Pons (tissue), 1 donor: Measurements from ENCODE around the gene SLC12A9.
"Not testable (repeated sequence)": the region's sequence is repeated elsewhere in the genome, so short reads cannot be mapped to it uniquely, and the experiment has no call there.

Experiments used
- DNase-seq: peaks from one replicate; pipeline ENCODE4 v3.0.0-alpha.2; 2016; ENCODE audit warnings: low spot score

Gene SLC12A9

DNA sequence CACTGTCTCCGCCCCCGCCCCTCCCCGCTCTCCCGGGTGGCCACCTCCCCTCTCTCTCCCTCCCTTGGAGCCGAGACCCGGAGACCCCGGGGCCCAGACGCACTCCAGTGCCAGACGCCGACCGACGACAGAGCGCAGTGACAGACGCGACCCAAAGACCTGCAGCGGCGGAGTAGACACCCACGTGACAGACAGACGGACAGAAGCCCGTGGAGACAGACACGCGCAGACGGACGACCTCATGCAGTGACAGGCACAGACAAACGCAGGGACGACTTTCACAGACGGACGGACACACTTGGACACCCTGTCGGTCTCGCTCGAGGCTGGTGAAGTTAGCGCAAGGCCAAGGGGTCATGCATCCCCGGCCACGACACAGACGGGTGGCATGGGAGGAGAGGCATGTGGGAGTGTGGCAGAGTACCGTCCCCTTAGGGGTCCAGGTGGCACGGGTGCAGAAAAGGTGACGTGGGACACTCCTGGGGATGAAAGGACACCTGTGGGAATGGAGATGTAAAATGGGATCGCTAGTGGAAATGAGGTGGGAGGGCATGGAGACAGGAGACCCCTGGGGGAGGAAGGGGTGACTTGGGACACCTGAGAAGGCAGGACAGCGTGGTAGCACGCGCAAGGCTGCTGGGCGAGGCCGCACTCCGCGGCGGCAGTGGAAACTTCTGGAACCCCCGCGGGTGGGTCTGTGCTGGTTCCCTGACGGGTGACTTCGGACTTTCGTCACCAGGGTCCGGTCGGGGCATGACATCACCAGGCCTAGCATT lies 43.6 kb downstream of the SLC12A9 start:
- no peak for DNase-seq

GRCh38 chr7:100896732-100897608 lies 44.5 kb downstream of the SLC12A9 start:
- DNase-seq, result no peak

GRCh38 chr7:100897772-100898454 lies 45.4 kb downstream of the SLC12A9 start:
- DNase-seq, result no peak

DNA sequence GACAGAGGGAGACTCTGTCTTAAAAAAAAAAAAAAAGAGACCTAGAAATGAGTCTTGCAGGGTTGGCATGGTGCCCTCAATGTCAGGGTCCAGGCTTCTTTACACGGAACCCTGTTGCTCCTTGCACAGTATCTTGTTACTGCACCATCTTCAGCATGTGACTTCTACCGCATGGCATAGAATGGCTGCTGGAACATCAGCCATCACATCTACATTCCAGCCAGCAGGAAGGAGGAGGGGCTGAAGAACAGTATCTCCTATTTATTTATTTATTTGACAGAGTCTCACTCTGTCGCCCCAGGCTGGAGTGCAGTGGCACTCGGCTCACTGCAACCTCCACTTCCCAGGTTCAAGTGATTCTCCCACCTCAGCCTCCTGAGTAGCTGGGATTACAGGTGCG lies 46.9 kb downstream of the SLC12A9 start:
- no peak for DNase-seq

- DNase-seq, result no peak
These were observed 48.5 kb downstream of the SLC12A9 start for GRCh38 chr7:100900978-100901377.

DNA sequence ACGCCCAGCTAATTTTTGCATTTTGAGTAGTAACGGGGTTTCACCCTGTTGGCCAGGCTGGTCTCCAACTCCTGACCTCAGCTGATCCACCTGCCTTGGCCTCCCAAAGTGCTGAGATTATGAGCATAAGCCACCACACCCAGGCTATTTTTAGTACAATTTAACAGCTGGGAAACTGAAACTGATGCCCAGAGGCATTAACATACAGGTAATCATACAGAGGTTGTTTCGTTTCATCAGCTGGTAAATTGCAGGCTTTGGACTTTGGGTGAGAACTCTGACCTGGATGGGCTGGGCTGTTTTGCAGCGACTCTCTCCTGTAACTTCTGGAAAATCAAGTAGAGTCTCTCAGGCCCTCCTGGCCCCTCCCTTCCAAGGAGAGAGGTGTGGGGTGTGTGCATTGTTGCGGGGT lies 49.4 kb downstream of the SLC12A9 start:
- DNase-seq, result no peak

- no peak for DNase-seq
These were observed 50.1 kb downstream of the SLC12A9 start for GRCh38 chr7:100902638-100903037.

DNA sequence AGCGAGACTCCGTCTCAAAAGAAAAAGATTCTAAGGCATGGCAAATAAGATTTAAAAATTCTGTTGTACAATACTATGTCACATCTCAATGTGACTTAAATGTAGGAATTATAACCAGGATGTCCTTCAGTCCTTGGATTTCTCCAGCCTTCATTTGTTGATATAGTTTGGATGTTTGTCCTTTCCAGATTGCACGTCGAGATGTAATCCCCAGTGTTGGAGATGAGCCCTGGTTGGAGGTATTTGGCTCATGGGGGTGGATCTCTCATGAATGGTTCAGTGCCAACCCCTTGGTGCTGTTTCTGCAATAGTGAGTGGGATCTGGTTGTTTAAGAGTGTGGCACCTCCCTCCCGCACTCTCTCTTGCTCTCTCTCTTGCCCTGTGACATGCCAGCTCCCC lies 56.0 kb downstream of the SLC12A9 start:
- DNase-seq, result no peak

- not testable (repeated sequence) for DNase-seq
These were observed 57.9 kb downstream of the SLC12A9 start for GRCh38 chr7:100910443-100910842.

GRCh38 chr7:100911484-100911883 lies 59.0 kb downstream of the SLC12A9 start:
- no peak for DNase-seq

DNA sequence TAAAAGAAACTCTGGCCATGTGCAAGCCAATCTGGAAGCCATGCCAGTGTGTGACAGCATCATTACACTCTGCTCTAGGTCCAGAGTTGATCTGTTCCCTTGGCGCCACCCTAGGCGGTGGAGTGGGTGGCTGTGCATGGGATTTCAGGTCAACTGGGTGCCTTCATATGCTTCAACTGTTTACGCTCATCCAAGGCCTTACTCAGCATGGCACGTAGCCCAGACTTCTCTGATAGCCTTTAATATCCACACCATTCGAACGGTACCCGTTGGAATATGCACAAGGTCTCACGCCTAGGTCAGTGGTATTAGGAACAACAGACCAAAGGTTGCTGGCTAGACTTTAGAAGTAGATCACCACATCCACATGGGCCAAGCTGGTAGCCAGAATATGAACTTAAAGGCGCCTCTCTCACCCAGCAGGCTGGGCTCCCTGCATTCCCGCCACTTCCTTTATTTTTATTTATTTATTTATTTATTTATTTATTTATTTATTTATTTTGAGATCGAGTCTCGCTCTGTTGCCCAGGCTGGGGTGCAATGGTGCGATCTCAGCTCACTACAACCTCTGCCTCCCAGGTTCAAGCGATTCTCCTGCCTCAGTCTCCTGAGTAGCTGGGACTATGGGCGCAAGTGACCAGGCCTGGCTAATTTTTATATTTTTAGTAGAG lies 61.8 kb downstream of the SLC12A9 start:
- no peak for DNase-seq

GRCh38 chr7:100914879-100915447 lies 62.5 kb downstream of the SLC12A9 start:
- DNase-seq, result no peak
